BE2C (cell line): Measurements from ENCODE around the gene ELP5.

Experiments
- DNase-seq: peaks from one replicate; pipeline ENCODE4 v3.0.0-alpha.2; 2020
- H3K27me3 ChIP-seq: fragments of 250-450 bp; sonication (Bioruptor Pico); 2 replicates; pipeline ENCODE4 v1.5.1; 2020; ENCODE audit warnings: mild to moderate bottlenecking
- H3K36me3 ChIP-seq: fragments of 250-450 bp; sonication (Bioruptor Pico); 2 replicates; pipeline ENCODE4 v1.5.1; 2020; ENCODE audit warnings: mild to moderate bottlenecking
- H3K4me1 ChIP-seq: fragments of 250-450 bp; sonication (Bioruptor Pico); 2 replicates; pipeline ENCODE4 v1.5.1; 2020
- H3K4me3 ChIP-seq: 2 replicates; pipeline ENCODE4 v1.5.1; 2011; ENCODE audit warnings: low read depth, low read length
- H3K9me3 ChIP-seq: fragments of 250-450 bp; sonication (Bioruptor Pico); 2 replicates; pipeline ENCODE4 v1.5.1; 2020
- TF ChIP-seq, protein P1 (sequence below): IDR thresholded peaks from 2 replicates; pipeline ENCODE4 v1.5.1; 2012; ENCODE audit warnings: mild to moderate bottlenecking, low read depth, low read length

The ELP5 gene

DNA sequence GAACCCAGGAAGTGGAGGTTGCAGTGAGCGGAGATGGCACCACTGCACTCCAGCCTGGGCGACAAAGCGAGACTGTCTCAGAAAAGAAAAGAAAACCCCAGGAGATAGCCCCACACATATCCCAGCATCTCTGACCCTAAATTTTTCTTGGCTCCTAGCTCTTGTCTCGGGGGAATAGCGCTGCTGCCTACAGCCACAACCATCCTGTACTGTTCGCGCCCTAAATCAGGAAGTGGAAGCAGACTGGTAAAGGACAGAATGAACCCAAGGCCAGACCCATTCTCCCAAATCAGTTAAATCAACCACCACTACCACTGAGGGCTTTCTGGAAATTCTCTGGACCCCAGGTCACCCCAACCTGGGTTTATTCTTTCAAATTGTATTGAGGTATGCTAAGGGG lies 2.2 kb upstream of the ELP5 start:
- peak overlapping the region; percentile 80 for H3K4me3 ChIP-seq
- TF ChIP-seq, protein P1, sequence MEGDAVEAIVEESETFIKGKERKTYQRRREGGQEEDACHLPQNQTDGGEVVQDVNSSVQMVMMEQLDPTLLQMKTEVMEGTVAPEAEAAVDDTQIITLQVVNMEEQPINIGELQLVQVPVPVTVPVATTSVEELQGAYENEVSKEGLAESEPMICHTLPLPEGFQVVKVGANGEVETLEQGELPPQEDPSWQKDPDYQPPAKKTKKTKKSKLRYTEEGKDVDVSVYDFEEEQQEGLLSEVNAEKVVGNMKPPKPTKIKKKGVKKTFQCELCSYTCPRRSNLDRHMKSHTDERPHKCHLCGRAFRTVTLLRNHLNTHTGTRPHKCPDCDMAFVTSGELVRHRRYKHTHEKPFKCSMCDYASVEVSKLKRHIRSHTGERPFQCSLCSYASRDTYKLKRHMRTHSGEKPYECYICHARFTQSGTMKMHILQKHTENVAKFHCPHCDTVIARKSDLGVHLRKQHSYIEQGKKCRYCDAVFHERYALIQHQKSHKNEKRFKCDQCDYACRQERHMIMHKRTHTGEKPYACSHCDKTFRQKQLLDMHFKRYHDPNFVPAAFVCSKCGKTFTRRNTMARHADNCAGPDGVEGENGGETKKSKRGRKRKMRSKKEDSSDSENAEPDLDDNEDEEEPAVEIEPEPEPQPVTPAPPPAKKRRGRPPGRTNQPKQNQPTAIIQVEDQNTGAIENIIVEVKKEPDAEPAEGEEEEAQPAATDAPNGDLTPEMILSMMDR = no peak
- no peaks in the 10 kb centered on the region for H3K27me3 ChIP-seq
- H3K9me3 ChIP-seq = no peaks in the 10 kb centered on the region
- DNase-seq = no peak
- peaks cover under 1% of the 10 kb centered on the region for H3K36me3 ChIP-seq
- H3K4me1 ChIP-seq = no peaks in the 10 kb centered on the region; the same call in 1 of the 2 replicates

- DNase-seq = no peak
- Histone ChIP-seq H3K36me3 (no peaks in the 10 kb centered on the region; the same call in 1 of the 2 replicates), H3K4me1 (no peaks in the 10 kb centered on the region; the same call in 1 of the 2 replicates), H3K27me3 (no peaks in the 10 kb centered on the region), H3K9me3 (no peaks in the 10 kb centered on the region), H3K4me3 (peak overlapping the region; percentile 80)
- TF ChIP-seq, protein P1 = no peak
Observed at GRCh38 chr17:7250695-7251627, 1.1 kb upstream of the ELP5 start.

DNA sequence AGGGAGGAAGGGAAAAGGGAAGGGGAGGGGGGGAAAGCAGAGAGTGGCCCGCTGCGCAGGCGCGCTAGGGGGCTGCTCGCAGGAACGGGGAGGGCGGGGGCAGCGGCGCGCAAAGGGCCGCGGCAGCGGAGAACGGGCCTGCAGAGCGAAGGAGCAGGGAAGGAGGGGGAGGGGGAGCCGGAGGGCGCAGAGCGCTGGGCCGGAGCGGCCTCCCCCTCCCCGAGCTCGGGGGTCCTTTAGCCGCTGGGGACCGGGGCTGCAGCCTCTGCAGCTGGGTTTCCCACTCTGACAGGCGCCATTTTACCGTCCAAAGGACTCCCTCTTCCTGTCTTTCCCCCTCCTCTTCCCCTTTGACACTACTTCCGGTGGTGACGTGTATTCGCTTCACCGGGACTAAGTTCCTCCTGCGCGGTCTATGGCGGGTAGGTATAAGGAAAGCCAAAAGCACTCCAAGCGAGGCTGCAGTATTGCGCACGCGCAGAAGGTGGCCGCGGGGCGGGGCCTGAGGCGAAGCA lies 297 bp upstream of the ELP5 start, which contains the start of gene CTDNEP1:
Gene CTDNEP1 (minus strand): TSS at position 74 of the 515 bp plus-strand sequence. CDS start 438 bp downstream, outside the sequence.
- Histone ChIP-seq H3K9me3 (no peaks in the 10 kb centered on the region), H3K4me3 (peak within 1 kb of the TSS; percentile 80), H3K4me1 (no peaks in the 10 kb centered on the region; the same call in 1 of the 2 replicates), H3K36me3 (no peaks in the 10 kb centered on the region), H3K27me3 (no peaks in the 10 kb centered on the region)
- TF ChIP-seq, protein P1 = no peak
- peak; percentile 93 for DNase-seq

DNA sequence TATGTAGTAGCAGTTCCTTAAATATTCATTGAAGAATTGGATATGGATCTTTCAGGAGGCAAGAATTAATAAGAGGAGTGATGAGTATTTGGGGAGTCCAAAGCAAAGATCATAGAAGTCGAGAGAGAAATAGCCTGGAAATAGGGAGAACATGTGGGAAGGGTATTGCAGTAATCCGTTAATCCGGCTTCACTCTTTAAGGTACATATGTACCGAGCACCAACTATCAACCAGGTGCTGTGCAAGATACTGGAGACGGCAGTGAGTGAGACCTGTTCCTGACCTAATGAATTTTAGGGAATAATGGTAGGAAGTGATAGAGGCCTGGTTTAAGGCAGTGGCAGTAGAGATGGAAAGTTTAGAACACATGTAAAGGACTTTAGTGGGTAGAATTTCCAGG lies 1.1 kb downstream of the ELP5 start:
- H3K36me3 ChIP-seq = no peaks in the 10 kb centered on the region
- no peaks in the 10 kb centered on the region for H3K27me3 ChIP-seq
- no peaks in the 10 kb centered on the region for H3K9me3 ChIP-seq
- TF ChIP-seq, protein P1 = no peak
- no peaks in the 10 kb centered on the region; the same call in 1 of the 2 replicates for H3K4me1 ChIP-seq
- DNase-seq = no peak
- peak overlapping the region; percentile 80 for H3K4me3 ChIP-seq

DNA sequence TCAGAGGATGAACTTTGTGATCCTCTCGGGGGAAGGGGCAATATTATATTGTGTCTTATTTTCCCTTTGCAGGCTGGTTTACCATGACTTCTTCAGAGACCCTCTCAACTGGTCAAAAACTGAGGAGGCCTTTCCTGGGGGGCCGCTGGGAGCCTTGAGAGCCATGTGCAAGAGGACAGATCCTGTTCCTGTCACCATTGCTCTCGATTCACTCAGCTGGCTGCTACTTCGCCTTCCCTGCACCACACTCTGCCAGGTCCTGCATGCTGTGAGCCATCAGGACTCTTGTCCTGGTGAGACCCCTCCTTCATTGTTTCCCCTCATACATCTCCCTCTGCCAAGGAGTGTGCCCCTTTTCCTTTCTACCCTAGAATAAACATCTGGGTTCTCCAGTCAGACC lies 2.5 kb downstream of the ELP5 start:
- Histone ChIP-seq H3K4me3 (no peak overlapping the region), H3K36me3 (no peaks in the 10 kb centered on the region), H3K27me3 (no peaks in the 10 kb centered on the region), H3K9me3 (no peaks in the 10 kb centered on the region), H3K4me1 (no peaks in the 10 kb centered on the region; the same call in 1 of the 2 replicates)
- TF ChIP-seq, protein P1 = no peak
- DNase-seq = no peak
